ENCODE results near the gene MEG3. TPM values are rescaled to one million over a fixed set of nuclear protein-coding genes. Genes with fewer than 3 reads are reported as not detected.

The MEG3 gene
- total and polyA plus RNA-seq, 2 of the 8 experiments (the other 6 are each of a cell fraction or from before 2014, with no cell fraction given): 0.17 to 1.1 TPM

DNA sequence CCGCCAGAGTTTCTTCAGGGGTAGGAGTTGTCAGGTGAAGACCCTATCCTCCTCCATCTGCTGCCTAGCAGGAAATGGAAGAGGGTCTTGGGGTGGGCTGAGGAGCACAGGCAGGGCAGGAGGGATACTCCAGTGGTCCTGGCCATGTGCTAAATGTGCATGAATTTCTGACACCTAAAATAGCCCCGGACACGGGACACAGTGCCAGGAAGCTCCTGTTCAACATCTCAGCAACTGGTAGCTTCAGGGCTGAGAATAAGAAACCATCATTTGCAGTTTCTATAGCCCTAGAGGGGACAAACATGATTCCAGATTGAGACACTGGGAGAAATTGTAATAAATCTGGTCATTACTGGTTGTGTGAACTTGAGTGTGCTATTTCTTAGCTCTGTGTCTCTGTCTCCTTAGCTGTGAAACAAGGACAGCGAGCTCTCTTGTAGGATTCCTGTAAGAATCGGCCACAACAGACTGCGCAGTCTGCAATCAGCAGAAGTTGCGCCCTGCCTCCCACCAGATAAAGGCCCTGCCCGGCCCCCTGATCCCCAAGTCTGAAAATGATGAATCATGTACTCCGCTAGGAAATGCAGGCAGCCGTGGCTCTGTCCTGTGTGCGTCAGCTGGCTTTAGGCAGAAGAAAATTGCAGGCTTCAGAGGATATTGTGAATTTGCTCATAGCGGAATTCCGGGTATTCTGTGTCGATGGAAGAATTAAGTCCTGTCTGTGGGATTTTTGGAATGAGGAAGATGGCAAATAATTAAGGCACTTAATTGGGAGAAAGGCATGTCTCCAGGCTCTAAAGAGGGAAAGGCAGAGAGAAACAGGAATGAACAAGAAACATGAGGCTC, 35.2 kb upstream of the MEG3 start:
- H3K27ac ChIP-seq (ENCODE audit: low read depth, low read length): no peak overlapping the region
- H2BK5ac ChIP-seq (ENCODE audit: low read depth, low read length): no peak overlapping the region
- FAIRE-seq (no peak), DNase-seq (ENCODE audit: low read depth in 1 of 2, low spot score in 2 of 2) (no peak)
- TF ChIP-seq SP2 (IDR thresholded peaks at IDR 0.05; ENCODE audit: low read length): no peak
- TF ChIP-seq CTBP2 (IDR thresholded peaks at IDR 0.05; ENCODE audit: borderline replicate concordance, insufficient read depth, insufficient read length, low read length): no peak
- TF ChIP-seq, protein P1, sequence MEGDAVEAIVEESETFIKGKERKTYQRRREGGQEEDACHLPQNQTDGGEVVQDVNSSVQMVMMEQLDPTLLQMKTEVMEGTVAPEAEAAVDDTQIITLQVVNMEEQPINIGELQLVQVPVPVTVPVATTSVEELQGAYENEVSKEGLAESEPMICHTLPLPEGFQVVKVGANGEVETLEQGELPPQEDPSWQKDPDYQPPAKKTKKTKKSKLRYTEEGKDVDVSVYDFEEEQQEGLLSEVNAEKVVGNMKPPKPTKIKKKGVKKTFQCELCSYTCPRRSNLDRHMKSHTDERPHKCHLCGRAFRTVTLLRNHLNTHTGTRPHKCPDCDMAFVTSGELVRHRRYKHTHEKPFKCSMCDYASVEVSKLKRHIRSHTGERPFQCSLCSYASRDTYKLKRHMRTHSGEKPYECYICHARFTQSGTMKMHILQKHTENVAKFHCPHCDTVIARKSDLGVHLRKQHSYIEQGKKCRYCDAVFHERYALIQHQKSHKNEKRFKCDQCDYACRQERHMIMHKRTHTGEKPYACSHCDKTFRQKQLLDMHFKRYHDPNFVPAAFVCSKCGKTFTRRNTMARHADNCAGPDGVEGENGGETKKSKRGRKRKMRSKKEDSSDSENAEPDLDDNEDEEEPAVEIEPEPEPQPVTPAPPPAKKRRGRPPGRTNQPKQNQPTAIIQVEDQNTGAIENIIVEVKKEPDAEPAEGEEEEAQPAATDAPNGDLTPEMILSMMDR (IDR thresholded peaks at IDR 0.05; ENCODE audit: control extremely low read depth in 1 of 3, insufficient read depth in 1 of 3, low read depth in 1 of 3, low read length in 3 of 3): no peak
- no peak for TF ChIP-seq SP4 (IDR thresholded peaks at IDR 0.05; ENCODE audit: low read length)
- TF ChIP-seq TBP (IDR thresholded peaks at IDR 0.05; ENCODE audit: low read depth, low read length): no peak
- no peak overlapping the region for H3K9ac ChIP-seq (replicated peaks in 1 of 4; ENCODE audit: extremely low read depth in 1 of 4, low read depth in 3 of 4, low read length in 3 of 4)
- H3K23ac ChIP-seq (ENCODE audit: insufficient read length): no peak overlapping the region
- H2BK120ac ChIP-seq (replicated peaks; ENCODE audit: low read depth, low read length): no peak overlapping the region
- POLR2A ChIA-PET (ENCODE audit: partially characterized antibody): no interaction called here
- H2AK5ac ChIP-seq (ENCODE audit: low read depth, low read length): no peak overlapping the region
- no peak overlapping the region for H3K56ac ChIP-seq (replicated peaks; ENCODE audit: insufficient read length, low read depth, low read length)
- no peaks in the 10 kb centered on the region for H3K79me2 ChIP-seq (ENCODE audit: control insufficient read depth in 1 of 2, insufficient read depth in 2 of 2, low read length in 2 of 2)
- H3K14ac ChIP-seq (ENCODE audit: insufficient read length): no peak overlapping the region
- CTCF ChIA-PET (ENCODE audit: partially characterized antibody): interaction anchor here (1.4 to 1.6 kb wide), 2 partner anchors 10 to 25 kb away, joined by 4 read pairs; no protein-coding TSS in a partner anchor
- H3K18ac ChIP-seq (ENCODE audit: extremely low read depth, low read length): no peak overlapping the region
- no peak overlapping the region for H4K8ac ChIP-seq (ENCODE audit: extremely low read depth, insufficient read depth, low read length)
- no peak overlapping the region for H3K4ac ChIP-seq (replicated peaks; ENCODE audit: insufficient read length, low read depth, low read length)
- H2BK15ac ChIP-seq (ENCODE audit: low read length): no peak overlapping the region
- no peaks in the 10 kb centered on the region for H3K4me1 ChIP-seq (replicated peaks in 1 of 4; ENCODE audit: control insufficient read depth in 3 of 4, insufficient read depth in 4 of 4, low read length in 3 of 4)
- no peaks in the 10 kb centered on the region for H3K23me2 ChIP-seq (ENCODE audit: low read depth, low read length)
- H3K79me1 ChIP-seq (ENCODE audit: low read depth, low read length): no peaks in the 10 kb centered on the region
- H3K27me3 ChIP-seq (replicated peaks in 1 of 4; ENCODE audit: control insufficient read depth in 3 of 4, extremely low read depth in 1 of 4, insufficient read depth in 3 of 4, low read length in 3 of 4): no peaks in the 10 kb centered on the region
- H4K20me1 ChIP-seq (replicated peaks in 1 of 2; ENCODE audit: control insufficient read depth in 1 of 2, insufficient read depth in 2 of 2, low read length in 2 of 2): no peaks in the 10 kb centered on the region
- H2BK12ac ChIP-seq (ENCODE audit: low read depth, low read length): no peak overlapping the region
- no peak overlapping the region for H3K4me3 ChIP-seq (ENCODE audit: extremely low read depth in 1 of 4, insufficient read depth in 2 of 4, low read depth in 3 of 4, low read length in 4 of 4)
- no peaks in the 10 kb centered on the region for H3K36me3 ChIP-seq (ENCODE audit: control insufficient read depth in 2 of 4, insufficient read depth in 4 of 4, low read length in 3 of 4)
- no peaks in the 10 kb centered on the region for H3K9me3 ChIP-seq (ENCODE audit: insufficient read depth in 2 of 2, low read depth in 1 of 2, low read length in 1 of 2)
- WGBS, 2 experiments (ENCODE audit: extremely low coverage in 1 of 2, insufficient coverage in 1 of 2, insufficient read length in 1 of 2, insufficient replicate concordance in 2 of 2, low coverage in 1 of 2, low lambda C conversion rate in 2 of 2, missing lambda C conversion rate in 1 of 2): 94% methylated on average over 14 of the region's 14 CpGs; no CpG with 5 or more reads in 1 of the 2 experiments
- H3K4me2 ChIP-seq (ENCODE audit: insufficient read depth in 1 of 2, low read depth in 2 of 2, low read length in 2 of 2): no peak overlapping the region
- H4K5ac ChIP-seq (ENCODE audit: insufficient read length, low read depth, low read length): no peak overlapping the region
- no peak overlapping the region for H4K91ac ChIP-seq (replicated peaks; ENCODE audit: insufficient read length, low read length)
- no peak overlapping the region for H2AFZ ChIP-seq (ENCODE audit: low read length)
- no peak overlapping the region for H2BK20ac ChIP-seq (ENCODE audit: low read length)

All from H1 (cell line).